ENCODE results near the gene PLCZ1. TPM values are rescaled to one million over a fixed set of nuclear protein-coding genes. Genes with fewer than 3 reads are reported as not detected.

PLCZ1 gene
- total RNA-seq, 1 experiment from 2014 or later, result not detected

Other genes with a start within 250 kb of the PLCZ1 start
- gene CAPZA3, start 107 bp upstream of the PLCZ1 start, total RNA-seq (2014; rRNA removed; shearing (Covaris generic)), result not detected in 2 replicates